H1 (cell line): ENCODE data around the gene PTCH2. TPM values are rescaled to one million over a fixed set of nuclear protein-coding genes. Genes with fewer than 3 reads are reported as not detected.

ENCODE experiments used
- HDAC2 ChIP-seq, 2 experiments: fragments of 300-600 bp in 1 of 2; sonication (generic) in 1 of 2; IDR thresholded peaks; 2 replicates each; pipeline ENCODE4 v1.6.1; 2011 to 2012; ENCODE audit warnings: low read depth in 2 of 2, low read length in 2 of 2, mild to moderate bottlenecking in 2 of 2, moderate library complexity in 2 of 2, borderline replicate concordance in 1 of 2, inconsistent platforms in 1 of 2
- polyA plus RNA-seq, 7 experiments: library from polyadenylated mRNA; depleted of rRNA in 3 of 7; stranded (reverse) in 5 of 7; unstranded in 2 of 7; fragments of >200 nt in 5 of 7; fragments of 200-250 nt in 2 of 7; gene quantifications; 1 replicate in 5 of 7; 2 replicates in 1 of 7; 4 replicates in 1 of 7; pipeline versions ENCODE4 v1.2.1 to v1.2.3, GENCODE V29; 2011 to 2013; ENCODE audit warnings: missing spikeins in 2 of 7, mixed read lengths in 2 of 7
- total RNA-seq: library from RNA; stranded (reverse); fragmentation: NEBNext Ultra II Directional; extraction: Animal tissue kit (Norgen Biotek cat#: 25700); gene quantifications from 2 replicates; pipeline ENCODE4 v1.2.1, GENCODE V29; 2021

PTCH2 gene
- total and polyA plus RNA-seq, 2 of the 8 experiments (the other 6 are each of a cell fraction or from before 2014, with no cell fraction given), result 0.35 to 1.2 TPM

- no peak for TF ChIP-seq HDAC2 (IDR thresholded peaks at IDR 0.05; ENCODE audit: borderline replicate concordance in 1 of 2, low read depth in 2 of 2, low read length in 2 of 2)
- TF ChIP-seq, all 59 proteins: peak for 0
These were observed 54.8 kb downstream of the PTCH2 start, which contains the start of gene BEST4 (continued) for GRCh38 chr1:44788120-44788860.
